GM19395 (cell line): Measurements from ENCODE around the gene DHRSX.
"Not testable (repeated sequence)": the region's sequence is repeated elsewhere in the genome, so short reads cannot be mapped to it uniquely, and the experiment has no call there.

Experiments
- ATAC-seq: cut with Tn5 transposase; IDR thresholded peaks from one replicate; pipeline ENCODE4 v1.9.1; 2021; ENCODE audit warnings: mild to moderate bottlenecking, moderate library complexity; ENCODE audit not compliant: unreplicated experiment

Gene DHRSX

GRCh38 chrX:2371026-2371711, 129.6 kb downstream of the DHRSX start:
- no peak for ATAC-seq

DNA sequence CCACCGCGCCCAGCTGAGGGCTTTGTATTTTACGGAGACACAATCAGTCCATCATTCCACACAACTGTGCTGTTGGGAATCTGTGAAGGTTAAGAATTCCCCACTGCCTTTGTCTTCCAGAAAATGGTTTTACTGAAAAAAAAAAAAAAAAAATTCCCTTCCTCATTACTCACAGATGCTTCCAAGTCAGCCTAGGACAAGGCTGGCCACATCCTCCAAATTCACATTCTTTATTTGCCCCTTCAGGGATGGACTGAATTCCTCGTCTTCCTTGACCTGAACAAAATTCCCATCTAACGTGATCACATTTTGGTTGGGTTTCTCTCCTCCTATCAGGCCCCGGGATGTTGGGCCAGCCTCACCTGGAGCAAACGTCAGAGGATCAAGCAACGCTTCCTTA, 130.3 kb downstream of the DHRSX start:
- no peak for ATAC-seq

GRCh38 chrX:2369206-2369605, 131.6 kb downstream of the DHRSX start:
- no peak for ATAC-seq

GRCh38 chrX:2360731-2361130, 140.0 kb downstream of the DHRSX start:
- no peak for ATAC-seq

- not testable (repeated sequence) for ATAC-seq
Observed at GRCh38 chrX:2359522-2359921, 141.3 kb downstream of the DHRSX start.

- ATAC-seq: no peak
Observed at GRCh38 chrX:2351999-2352995, 148.5 kb downstream of the DHRSX start.

DNA sequence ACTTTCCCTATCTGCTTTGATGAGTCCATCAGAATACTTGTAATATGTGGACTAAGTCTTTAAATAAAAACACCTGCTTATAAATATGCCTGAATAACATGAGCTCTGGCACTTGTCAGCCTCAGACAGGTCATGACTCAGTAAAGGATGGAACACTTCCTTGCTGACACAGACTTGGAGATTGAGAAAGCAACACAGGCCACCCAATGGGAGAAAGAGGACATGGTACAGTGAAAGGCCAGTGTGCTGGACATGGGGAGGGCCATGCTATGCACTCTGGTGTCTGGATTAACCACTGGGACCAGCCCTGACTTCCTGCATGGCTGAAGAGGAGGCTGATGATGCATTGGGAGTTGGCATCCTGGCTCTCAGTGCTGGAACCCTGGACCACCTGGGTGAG, 149.5 kb downstream of the DHRSX start:
- ATAC-seq: no peak

DNA sequence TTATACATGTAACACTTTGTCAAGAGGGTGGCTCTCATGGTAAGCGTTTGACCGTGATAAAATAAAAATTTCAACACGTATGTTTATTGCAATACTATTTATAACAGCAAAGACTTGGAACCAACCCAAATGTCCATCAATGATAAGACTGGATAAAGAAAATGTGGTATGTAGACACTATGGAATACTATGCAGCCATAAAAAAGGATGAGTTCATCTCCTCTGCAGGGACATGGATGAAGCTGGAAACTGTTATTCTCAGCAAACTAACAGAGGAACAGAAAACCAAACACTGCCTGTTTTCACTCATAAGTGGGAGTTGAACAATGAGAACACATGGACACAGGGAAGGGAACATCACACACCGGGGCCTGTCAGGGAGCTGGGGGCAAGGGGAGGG, 150.1 kb downstream of the DHRSX start:
- not testable (repeated sequence) for ATAC-seq

DNA sequence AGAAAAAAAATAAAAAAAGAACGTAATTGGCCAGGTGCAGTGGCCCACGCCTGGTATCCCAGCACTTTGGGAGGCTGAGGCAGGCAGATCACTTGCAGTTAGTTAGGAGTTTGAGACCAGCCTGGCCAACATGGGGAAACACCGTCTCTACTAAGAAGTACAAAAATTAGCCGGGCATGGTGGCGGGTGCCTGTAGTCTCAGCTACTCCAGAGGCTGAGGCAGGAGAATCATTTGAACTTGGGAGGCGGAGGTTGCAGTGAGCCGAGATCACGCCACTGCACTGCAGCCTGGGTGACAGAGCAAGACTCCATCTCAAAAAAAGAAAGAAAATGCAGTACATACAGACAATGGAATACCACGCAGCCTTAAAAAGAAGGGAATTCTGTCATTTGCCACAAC, 150.7 kb downstream of the DHRSX start:
- not testable (repeated sequence) for ATAC-seq

DNA sequence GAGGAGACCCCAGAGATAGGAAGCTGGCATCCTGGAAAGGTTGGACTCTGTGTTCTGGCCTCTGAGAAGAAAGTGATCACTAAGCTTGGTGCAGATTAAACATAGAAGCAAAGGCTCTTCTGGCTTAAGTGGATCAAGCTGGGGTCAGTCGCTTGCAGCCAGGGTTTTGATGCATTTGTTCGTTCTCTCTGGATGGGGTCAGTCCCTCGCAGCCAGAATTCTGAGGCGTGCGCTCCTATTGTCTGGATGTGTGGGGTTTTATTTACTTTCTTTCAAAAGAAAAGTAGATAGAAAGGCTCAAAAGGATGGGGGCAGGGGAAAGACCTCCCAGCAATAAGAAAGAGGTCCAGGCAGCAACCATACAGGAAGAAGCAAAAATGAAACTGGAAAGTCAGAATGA, 152.6 kb downstream of the DHRSX start:
- ATAC-seq: no peak

- ATAC-seq: no peak
Observed at GRCh38 chrX:2346158-2346557, 154.6 kb downstream of the DHRSX start.

- ATAC-seq: no peak
Observed at GRCh38 chrX:2345562-2345961, 155.2 kb downstream of the DHRSX start.

- no peak for ATAC-seq
Observed at GRCh38 chrX:2343413-2343812, 157.4 kb downstream of the DHRSX start.

- ATAC-seq: no peak
Observed at GRCh38 chrX:2342874-2343273, 157.9 kb downstream of the DHRSX start.

DNA sequence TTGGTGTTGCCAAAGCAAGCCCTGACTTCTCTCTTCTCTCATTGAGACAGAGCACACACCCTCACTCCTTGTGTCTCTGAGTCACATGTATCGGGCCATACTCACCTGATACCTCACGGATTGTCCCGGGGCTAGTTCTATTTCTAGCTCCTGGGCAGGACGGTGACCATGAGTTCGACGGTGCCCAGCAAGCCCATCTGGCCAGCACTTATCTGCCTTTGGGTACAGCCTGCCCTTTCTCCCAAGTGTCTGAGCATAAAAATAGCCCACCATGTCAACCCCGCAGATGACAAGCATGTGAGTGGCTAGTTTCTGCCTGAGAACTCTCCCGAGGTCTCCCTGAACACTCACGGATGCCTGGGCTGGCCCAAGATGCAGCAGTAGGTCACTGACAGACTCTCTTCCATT, 158.5 kb downstream of the DHRSX start:
- ATAC-seq: no peak

DNA sequence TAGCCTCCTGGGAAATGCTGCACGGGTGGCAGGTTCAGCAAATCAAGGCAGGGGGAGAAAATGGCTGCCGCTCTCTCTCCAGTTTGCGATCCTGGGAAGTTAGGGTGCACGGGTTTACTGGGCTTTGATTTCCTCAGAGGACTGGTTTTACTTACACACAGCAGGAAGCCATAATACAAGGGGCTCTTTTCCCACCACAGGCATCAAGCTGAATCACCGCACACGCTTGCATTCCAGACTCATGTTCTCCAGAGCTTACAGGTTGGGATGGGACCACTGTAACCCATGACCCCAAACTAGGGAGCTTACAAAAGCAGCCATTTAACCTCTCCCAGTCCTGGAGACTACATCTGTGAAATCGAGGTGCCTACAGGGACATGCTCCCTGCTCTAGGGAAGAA, 159.8 kb downstream of the DHRSX start:
- ATAC-seq: no peak

- ATAC-seq: no peak
Observed at GRCh38 chrX:2336181-2336580, 164.6 kb downstream of the DHRSX start.

- ATAC-seq: no peak
Observed at GRCh38 chrX:2334237-2334636, 166.5 kb downstream of the DHRSX start.

- no peak for ATAC-seq
Observed at GRCh38 chrX:2332252-2332651, 168.5 kb downstream of the DHRSX start.

GRCh38 chrX:2330910-2331309, 169.9 kb downstream of the DHRSX start:
- ATAC-seq: no peak

- no peak for ATAC-seq
Observed at GRCh38 chrX:2330487-2330886, 170.3 kb downstream of the DHRSX start.

GRCh38 chrX:2327423-2327822, 173.4 kb downstream of the DHRSX start:
- no peak for ATAC-seq
